Heart left ventricle (tissue), 13 donors: ENCODE data around the gene S1PR5.

ENCODE experiments used
- POLR2A ChIP-seq, 2 donors: fragments of 450-650 bp; IDR thresholded peaks; one replicate each; pipeline ENCODE4 v1.6.1; 2017; ENCODE audit warnings: antibody characterized with exemption in 2 of 2, mild to moderate bottlenecking in 2 of 2, moderate library complexity in 2 of 2
- TF ChIP-seq, protein P1 (sequence below), 12 donors: fragments of 200-600 bp; sonication (generic) in 4 of 12; IDR thresholded peaks; one replicate each; pipeline versions ENCODE4 v1.5.0 to v1.8.0; 2018 to 2022; ENCODE audit warnings: antibody characterized with exemption in 12 of 12, mild to moderate bottlenecking in 5 of 12
- donor health status: ischemic (EF 13 %, LVEDD 7.1; RV severe dilation, severe dysfunction).
- donor health status: DM: no; HTN: yes; CAD: no.
- donor health status: DM: no; HTN: no; CAD: no.
- donor health status: ischemic (EF 25% LVEDD 6.9; RV normal size, moderate dysfunction).
- donor health status: ischemic (EF 25% LVEDD 5.7; RV mildly dilated, moderate dysfunction).
- donor health status: ischemic (EF 35%, LVEDD 5.7; RV mildly dilated, moderate dysfunction).
- donor health status: nonischemic (EF 11% LVEDD 7.7; RV severe dilation, severe dysfunction).
- donor health status: DM: yes; HTN: yes; CAD: no.
- donor health status: PGD.
- donor health status: ischemic (EF 29% LVEDD 5.4; RV normal size, mild dysfunction).
- donor health status: nonischemic (EF 23%, LVEDD 6.1; RV moderate dilation, normal function).

DNA sequence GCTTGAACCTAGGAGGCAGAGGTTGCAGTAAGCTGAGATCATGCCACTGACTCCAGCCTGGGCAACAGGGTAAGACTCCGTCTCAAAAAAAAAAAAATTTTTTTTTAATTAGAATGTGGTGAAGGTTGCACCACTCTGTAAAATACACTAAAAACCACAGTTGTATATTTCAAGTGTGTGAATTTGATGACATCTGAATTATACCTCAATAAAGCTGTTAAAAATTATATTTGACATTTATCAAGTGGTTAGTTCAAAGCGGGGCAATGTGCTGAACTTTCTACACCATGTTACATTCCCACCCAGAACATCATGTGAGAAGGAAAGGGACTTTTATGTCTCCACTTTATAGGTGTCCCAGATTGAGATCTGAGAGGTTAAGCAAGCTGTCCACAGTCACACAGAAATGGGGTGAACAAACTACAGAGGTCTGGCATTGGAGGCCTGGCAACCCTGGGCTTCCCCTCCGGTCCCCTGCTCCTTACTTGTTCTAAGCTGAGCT, 5.9 kb upstream of the S1PR5 start:
- no peak for TF ChIP-seq POLR2A (IDR thresholded peaks at IDR 0.05)
- TF ChIP-seq, protein P1, sequence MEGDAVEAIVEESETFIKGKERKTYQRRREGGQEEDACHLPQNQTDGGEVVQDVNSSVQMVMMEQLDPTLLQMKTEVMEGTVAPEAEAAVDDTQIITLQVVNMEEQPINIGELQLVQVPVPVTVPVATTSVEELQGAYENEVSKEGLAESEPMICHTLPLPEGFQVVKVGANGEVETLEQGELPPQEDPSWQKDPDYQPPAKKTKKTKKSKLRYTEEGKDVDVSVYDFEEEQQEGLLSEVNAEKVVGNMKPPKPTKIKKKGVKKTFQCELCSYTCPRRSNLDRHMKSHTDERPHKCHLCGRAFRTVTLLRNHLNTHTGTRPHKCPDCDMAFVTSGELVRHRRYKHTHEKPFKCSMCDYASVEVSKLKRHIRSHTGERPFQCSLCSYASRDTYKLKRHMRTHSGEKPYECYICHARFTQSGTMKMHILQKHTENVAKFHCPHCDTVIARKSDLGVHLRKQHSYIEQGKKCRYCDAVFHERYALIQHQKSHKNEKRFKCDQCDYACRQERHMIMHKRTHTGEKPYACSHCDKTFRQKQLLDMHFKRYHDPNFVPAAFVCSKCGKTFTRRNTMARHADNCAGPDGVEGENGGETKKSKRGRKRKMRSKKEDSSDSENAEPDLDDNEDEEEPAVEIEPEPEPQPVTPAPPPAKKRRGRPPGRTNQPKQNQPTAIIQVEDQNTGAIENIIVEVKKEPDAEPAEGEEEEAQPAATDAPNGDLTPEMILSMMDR (IDR thresholded peaks at IDR 0.05) = no peak
